ENCODE measurements around the gene DHPS. TPM values are rescaled to one million over a fixed set of nuclear protein-coding genes. Genes with fewer than 3 reads are reported as not detected.

The DHPS gene
- total RNA-seq, 3 donors from 2014 or later: 86.6 to 117 (median 91.4) TPM

- TF ChIP-seq POLR2AphosphoS5 (IDR thresholded peaks at IDR 0.05): no peak
- TF ChIP-seq POLR2A (IDR thresholded peaks at IDR 0.05): no peak
- no peak for TF ChIP-seq CTCF (IDR thresholded peaks at IDR 0.05)
- DNase-seq (ENCODE audit: low spot score in 2 of 2): no peak
- no peaks in the 10 kb centered on the region for H3K27me3 ChIP-seq
- no peaks in the 10 kb centered on the region for H3K9me3 ChIP-seq
- intact Hi-C loops (cut with DNase I; ENCODE audit: low total_unique reads): no loop called here
- no peak overlapping the region for H3K4me3 ChIP-seq
- H3K36me3 ChIP-seq: no peaks in the 10 kb centered on the region
- H3K27ac ChIP-seq: no peak overlapping the region
- peaks cover 0 to 8% of the 10 kb centered on the region in 2 donors for H3K4me1 ChIP-seq
Observed at GRCh38 chr19:12652219-12652618, 29.5 kb downstream of the DHPS start.

GRCh38 chr19:12649941-12650340, 31.7 kb downstream of the DHPS start:
- no peaks in the 10 kb centered on the region for H3K9me3 ChIP-seq
- intact Hi-C loops (cut with DNase I; ENCODE audit: low total_unique reads): no loop called here
- no peak overlapping the region for H3K4me3 ChIP-seq
- H3K27me3 ChIP-seq: no peaks in the 10 kb centered on the region
- H3K27ac ChIP-seq: no peak overlapping the region
- H3K36me3 ChIP-seq: no peaks in the 10 kb centered on the region
- H3K4me1 ChIP-seq: peaks cover 0 to 8% of the 10 kb centered on the region in 2 donors
- TF ChIP-seq POLR2A (IDR thresholded peaks at IDR 0.05) (no peak), POLR2AphosphoS5 (IDR thresholded peaks at IDR 0.05) (no peak), CTCF (IDR thresholded peaks at IDR 0.05) (no peak)
- DNase-seq (ENCODE audit: low spot score in 2 of 2): no peak

GRCh38 chr19:12648088-12648487, 33.6 kb downstream of the DHPS start:
- no peak for DNase-seq (ENCODE audit: low spot score in 2 of 2)

GRCh38 chr19:12647490-12648071, 34.1 kb downstream of the DHPS start:
- Histone ChIP-seq H3K4me1 (peaks cover 0 to 8% of the 10 kb centered on the region in 2 donors), H3K27ac (no peak overlapping the region), H3K4me3 (peak overlapping the region in 2 of 3 donors; percentile 44 to 63), H3K9me3 (no peaks in the 10 kb centered on the region), H3K36me3 (no peaks in the 10 kb centered on the region), H3K27me3 (no peaks in the 10 kb centered on the region)
- intact Hi-C loops (cut with DNase I; ENCODE audit: low total_unique reads): no loop called here
- DNase-seq (ENCODE audit: low spot score in 2 of 2): peak in 1 of 2 donors; percentile 68
- TF ChIP-seq POLR2A (IDR thresholded peaks at IDR 0.05) (no peak), POLR2AphosphoS5 (IDR thresholded peaks at IDR 0.05) (no peak), CTCF (IDR thresholded peaks at IDR 0.05) (no peak)

More at GRCh38 chr19:12648088-12648487, 33.6 kb downstream of the DHPS start:
- Histone ChIP-seq H3K36me3 (no peaks in the 10 kb centered on the region), H3K4me1 (peaks cover 0 to 8% of the 10 kb centered on the region in 2 donors), H3K27me3 (no peaks in the 10 kb centered on the region), H3K27ac (no peak overlapping the region), H3K9me3 (no peaks in the 10 kb centered on the region), H3K4me3 (peak overlapping the region in 2 of 3 donors; percentile 44 to 63)
- no peak for TF ChIP-seq POLR2AphosphoS5 (IDR thresholded peaks at IDR 0.05)
- TF ChIP-seq CTCF (IDR thresholded peaks at IDR 0.05): no peak
- TF ChIP-seq POLR2A (IDR thresholded peaks at IDR 0.05): no peak
- intact Hi-C loops (cut with DNase I; ENCODE audit: low total_unique reads): no loop called here

GRCh38 chr19:12647047-12647446, 34.6 kb downstream of the DHPS start:
- no peaks in the 10 kb centered on the region for H3K36me3 ChIP-seq
- DNase-seq (ENCODE audit: low spot score in 2 of 2): no peak
- TF ChIP-seq CTCF (IDR thresholded peaks at IDR 0.05) (no peak), POLR2A (IDR thresholded peaks at IDR 0.05) (no peak), POLR2AphosphoS5 (IDR thresholded peaks at IDR 0.05) (no peak)
- no peak overlapping the region for H3K27ac ChIP-seq
- H3K27me3 ChIP-seq: no peaks in the 10 kb centered on the region
- intact Hi-C loops (cut with DNase I; ENCODE audit: low total_unique reads): no loop called here
- H3K9me3 ChIP-seq: no peaks in the 10 kb centered on the region
- H3K4me3 ChIP-seq: no peak overlapping the region
- H3K4me1 ChIP-seq: peaks cover 0 to 8% of the 10 kb centered on the region in 2 donors

All from breast epithelium (tissue), 4 donors.